Activated CD4-positive, alpha-beta memory T cell treated with anti-CD3 and anti-CD28 coated beads for 36 hours (primary cell): ENCODE data around the gene KCNK5. TPM values are rescaled to one million over a fixed set of nuclear protein-coding genes. Genes with fewer than 3 reads are reported as not detected.

Experiments used
- CTCF ChIA-PET: fragments of 350-600 bp; sonication (Branson Sonifier 250); formaldehyde crosslinking; loops from one replicate; lab custom pipeline; 2021; ENCODE audit warnings: antibody characterized with exemption, inconsistent platforms; lab: Charles Lee
- POLR2A ChIA-PET: fragments of 350-600 bp; sonication (Branson Sonifier 250); formaldehyde crosslinking; loops from one replicate; lab custom pipeline; 2021; ENCODE audit warnings: antibody characterized with exemption; lab: Charles Lee
- DNase-seq: peaks from one replicate; pipeline ENCODE4 v3.0.0-alpha.2; 2020
- H3K27ac Mint-ChIP-seq: one replicate; pipeline ENCODE4 v1.8.0; 2021; ENCODE audit warnings: mixed read lengths
- H3K27me3 Mint-ChIP-seq: one replicate; pipeline ENCODE4 v1.8.0; 2021; ENCODE audit warnings: mixed read lengths
- H3K36me3 Mint-ChIP-seq: one replicate; pipeline ENCODE4 v1.8.0; 2021; ENCODE audit warnings: mixed read lengths
- H3K4me1 Mint-ChIP-seq: one replicate; pipeline ENCODE4 v1.8.0; 2021; ENCODE audit warnings: low read depth, mixed read lengths
- H3K4me3 Mint-ChIP-seq: one replicate; pipeline ENCODE4 v1.8.0; 2021; ENCODE audit warnings: mild to moderate bottlenecking, mixed read lengths
- H3K9me3 Mint-ChIP-seq: one replicate; pipeline ENCODE4 v1.8.0; 2021; ENCODE audit warnings: mixed read lengths
- intact Hi-C: fragments of 100-400 bp; cut with micrococcal nuclease; formaldehyde crosslinking; loops from one replicate; pipeline ENCODE4 v1.15.1; 2023
- total RNA-seq, 2 experiments: library from RNA; stranded (reverse); gene quantifications; one replicate each; pipeline ENCODE4 v1.2.3, GENCODE V29; 2021

KCNK5 gene
- total RNA-seq = 10 to 100 TPM; 16.2 to 16.5 TPM

- POLR2A ChIA-PET = interaction anchor here (1.8 kb wide), 1 partner anchor 114 kb away, joined by 5 read pairs; the partner anchor contains the start of gene SAYSD1
- peak within 1 kb of the TSS; percentile 88 for H3K27ac Mint-ChIP-seq
- H3K4me1 Mint-ChIP-seq = peaks cover 39% of the 10 kb centered on the region
- H3K9me3 Mint-ChIP-seq = no peaks in the 10 kb centered on the region
- intact Hi-C loops = loop anchor here (1.0 to 5.0 kb wide), 9 partner anchors 34 to 1843 kb away; partner anchors contain the start of genes NFYA, OARD1 and SAYSD1
- H3K27me3 Mint-ChIP-seq = no peaks in the 10 kb centered on the region
- H3K36me3 Mint-ChIP-seq = peaks cover 20% of the 10 kb centered on the region
- H3K4me3 Mint-ChIP-seq = peak within 1 kb of the TSS; percentile 78
- CTCF ChIA-PET = interaction anchor here (0.7 to 2.7 kb wide), 4 partner anchors 63 to 357 kb away, joined by 3 to 15 read pairs (median 8); no protein-coding TSS in a partner anchor
- peak; percentile 93 for DNase-seq
Observed at GRCh38 chr6:39228992-39229767, at the start of gene KCNK5. TSS of gene KCNK5 (minus strand) at chr6:39229475. CDS start at chr6:39229111, 364 bp downstream.

GRCh38 chr6:39276379-39276995, 47.2 kb upstream of the KCNK5 start:
- intact Hi-C loops = no loop called here
- peaks cover 2% of the 10 kb centered on the region for H3K4me1 Mint-ChIP-seq
- no peak overlapping the region for H3K27ac Mint-ChIP-seq
- POLR2A ChIA-PET = no interaction called here
- peaks cover 3% of the 10 kb centered on the region for H3K27me3 Mint-ChIP-seq
- CTCF ChIA-PET = no interaction called here
- no peaks in the 10 kb centered on the region for H3K36me3 Mint-ChIP-seq
- DNase-seq = no peak
- no peak overlapping the region for H3K4me3 Mint-ChIP-seq
- no peaks in the 10 kb centered on the region for H3K9me3 Mint-ChIP-seq

GRCh38 chr6:39274903-39275302, 45.6 kb upstream of the KCNK5 start:
- DNase-seq = no peak
- no peak overlapping the region for H3K4me3 Mint-ChIP-seq
- H3K9me3 Mint-ChIP-seq = no peaks in the 10 kb centered on the region
- ChIA-PET POLR2A (no interaction called here), CTCF (no interaction called here)
- no peaks in the 10 kb centered on the region for H3K4me1 Mint-ChIP-seq
- no peak overlapping the region for H3K27ac Mint-ChIP-seq
- intact Hi-C loops = no loop called here
- peaks cover 1% of the 10 kb centered on the region for H3K27me3 Mint-ChIP-seq
- H3K36me3 Mint-ChIP-seq = no peaks in the 10 kb centered on the region

GRCh38 chr6:39274471-39274870, 45.2 kb upstream of the KCNK5 start:
- peaks cover 1% of the 10 kb centered on the region for H3K27me3 Mint-ChIP-seq
- CTCF ChIA-PET = interaction anchor here (1.2 kb wide), 1 partner anchor 29 kb away, joined by 4 read pairs; no protein-coding TSS in a partner anchor
- no peaks in the 10 kb centered on the region for H3K36me3 Mint-ChIP-seq
- no peaks in the 10 kb centered on the region for H3K4me1 Mint-ChIP-seq
- DNase-seq = no peak
- no peak overlapping the region for H3K27ac Mint-ChIP-seq
- intact Hi-C loops = no loop called here
- no peaks in the 10 kb centered on the region for H3K9me3 Mint-ChIP-seq
- H3K4me3 Mint-ChIP-seq = no peak overlapping the region
- POLR2A ChIA-PET = no interaction called here

- no peak overlapping the region for H3K27ac Mint-ChIP-seq
- no peaks in the 10 kb centered on the region for H3K4me1 Mint-ChIP-seq
- ChIA-PET POLR2A (no interaction called here), CTCF (interaction anchor here (1.2 kb wide), 1 partner anchor 30 kb away, joined by 4 read pairs; no protein-coding TSS in a partner anchor)
- H3K36me3 Mint-ChIP-seq = no peaks in the 10 kb centered on the region
- DNase-seq = no peak
- peaks cover 1% of the 10 kb centered on the region for H3K27me3 Mint-ChIP-seq
- no peak overlapping the region for H3K4me3 Mint-ChIP-seq
- intact Hi-C loops = no loop called here
- no peaks in the 10 kb centered on the region for H3K9me3 Mint-ChIP-seq
Observed at GRCh38 chr6:39273406-39273821, 44.1 kb upstream of the KCNK5 start.

- ChIA-PET CTCF (interaction anchor here (0.6 kb wide), 1 partner anchor 1618 kb away, joined by 3 read pairs; no protein-coding TSS in a partner anchor), POLR2A (no interaction called here)
- intact Hi-C loops = no loop called here
- Mint-ChIP-seq H3K4me3 (no peak overlapping the region), H3K36me3 (no peaks in the 10 kb centered on the region), H3K9me3 (no peaks in the 10 kb centered on the region), H3K27ac (no peak overlapping the region), H3K4me1 (no peaks in the 10 kb centered on the region), H3K27me3 (no peaks in the 10 kb centered on the region)
- DNase-seq = no peak
Observed at GRCh38 chr6:39269961-39270360, 40.7 kb upstream of the KCNK5 start.

GRCh38 chr6:39268721-39269120, 39.4 kb upstream of the KCNK5 start:
- DNase-seq = no peak
- CTCF ChIA-PET = no interaction called here
- Mint-ChIP-seq H3K4me1 (peaks cover 2% of the 10 kb centered on the region), H3K27ac (no peak overlapping the region), H3K4me3 (no peak overlapping the region), H3K27me3 (no peaks in the 10 kb centered on the region), H3K9me3 (no peaks in the 10 kb centered on the region), H3K36me3 (no peaks in the 10 kb centered on the region)
- intact Hi-C loops = no loop called here
- POLR2A ChIA-PET = no interaction called here

GRCh38 chr6:39268171-39268570, 38.9 kb upstream of the KCNK5 start:
- ChIA-PET POLR2A (no interaction called here), CTCF (interaction anchor here (1.5 kb wide), 1 partner anchor 42 kb away, joined by 4 read pairs; no protein-coding TSS in a partner anchor)
- intact Hi-C loops = no loop called here
- Mint-ChIP-seq H3K27ac (no peak overlapping the region), H3K4me3 (no peak overlapping the region), H3K9me3 (no peaks in the 10 kb centered on the region), H3K36me3 (no peaks in the 10 kb centered on the region), H3K27me3 (no peaks in the 10 kb centered on the region), H3K4me1 (peaks cover 7% of the 10 kb centered on the region)
- no peak for DNase-seq

- Mint-ChIP-seq H3K4me1 (peaks cover 7% of the 10 kb centered on the region), H3K9me3 (no peaks in the 10 kb centered on the region), H3K36me3 (no peaks in the 10 kb centered on the region), H3K27ac (no peak overlapping the region), H3K4me3 (no peak overlapping the region), H3K27me3 (peaks cover 3% of the 10 kb centered on the region)
- intact Hi-C loops = no loop called here
- ChIA-PET POLR2A (no interaction called here), CTCF (interaction anchor here (1.5 kb wide), 1 partner anchor 43 kb away, joined by 4 read pairs; no protein-coding TSS in a partner anchor)
- no peak for DNase-seq
Observed at GRCh38 chr6:39266782-39267355, 37.6 kb upstream of the KCNK5 start.

- no peaks in the 10 kb centered on the region for H3K9me3 Mint-ChIP-seq
- peaks cover 7% of the 10 kb centered on the region for H3K4me1 Mint-ChIP-seq
- CTCF ChIA-PET = no interaction called here
- POLR2A ChIA-PET = no interaction called here
- H3K27me3 Mint-ChIP-seq = peaks cover 6% of the 10 kb centered on the region
- intact Hi-C loops = no loop called here
- H3K4me3 Mint-ChIP-seq = no peak overlapping the region
- DNase-seq = no peak
- H3K27ac Mint-ChIP-seq = no peak overlapping the region
- H3K36me3 Mint-ChIP-seq = no peaks in the 10 kb centered on the region
Observed at GRCh38 chr6:39266375-39266774, 37.1 kb upstream of the KCNK5 start.

- no peak overlapping the region for H3K27ac Mint-ChIP-seq
- peaks cover 8% of the 10 kb centered on the region for H3K27me3 Mint-ChIP-seq
- ChIA-PET CTCF (interaction anchor here (0.9 to 1.4 kb wide), 3 partner anchors 40 to 1764 kb away, joined by 3 to 6 read pairs (median 3); no protein-coding TSS in a partner anchor), POLR2A (interaction anchor here (0.6 kb wide), 1 partner anchor 20 kb away, joined by 3 read pairs; no protein-coding TSS in a partner anchor)
- peaks cover 7% of the 10 kb centered on the region for H3K4me1 Mint-ChIP-seq
- no peaks in the 10 kb centered on the region for H3K36me3 Mint-ChIP-seq
- peak; percentile 25 for DNase-seq
- H3K4me3 Mint-ChIP-seq = no peak overlapping the region
- no peaks in the 10 kb centered on the region for H3K9me3 Mint-ChIP-seq
- intact Hi-C loops = loop anchor here (2.0 kb wide), 1 partner anchor 35 kb away; the partner anchor contains the start of gene KCNK5
Observed at GRCh38 chr6:39263303-39264037, 34.2 kb upstream of the KCNK5 start.
